ENCODE measurements around the gene LSAMP.

DNA sequence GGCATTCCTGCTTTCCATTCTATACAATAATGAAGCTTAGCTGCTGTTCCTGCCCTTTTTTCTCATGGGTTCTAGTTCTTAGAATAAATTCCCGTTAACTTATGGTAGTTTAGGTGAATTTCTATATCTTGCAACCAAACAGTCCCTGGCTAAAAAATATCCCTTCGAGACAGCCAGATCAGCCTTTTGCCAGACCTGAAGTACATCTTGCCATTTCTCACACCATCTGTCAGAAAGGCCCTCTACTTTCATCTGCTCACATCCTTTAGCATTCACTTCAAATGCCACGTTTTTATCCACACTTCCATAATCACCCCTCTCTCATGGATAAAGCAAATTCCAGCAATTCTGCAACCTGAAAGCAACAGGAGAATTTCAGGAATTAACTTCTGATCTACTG, 676.6 kb downstream of the LSAMP start:
- TF ChIP-seq CTCF (conservative IDR thresholded peaks at IDR 0.05; ENCODE audit: low read depth, low read length) (no peak), EZH2 (IDR thresholded peaks at IDR 0.05; ENCODE audit: borderline replicate concordance, low read depth, low read length, poor library complexity, severe bottlenecking) (no peak)

All from A673 (cell line).